Urinary bladder (tissue), 4 donors: ENCODE results near the gene SVIL. TPM values are rescaled to one million over a fixed set of nuclear protein-coding genes. Genes with fewer than 3 reads are reported as not detected.

ENCODE experiments used
- DNase-seq: peaks from one replicate; pipeline ENCODE4 v3.0.0-alpha.2; 2015; ENCODE audit errors: extremely low spot score
- H3K27ac ChIP-seq: one replicate; pipeline ENCODE4 v1.5.1; 2013; ENCODE audit warnings: low read depth, mild to moderate bottlenecking, moderate library complexity
- H3K36me3 ChIP-seq: one replicate; pipeline ENCODE4 v1.6.1; 2013; ENCODE audit warnings: mild to moderate bottlenecking, moderate library complexity; ENCODE audit not compliant: insufficient read depth
- H3K4me1 ChIP-seq: one replicate; pipeline ENCODE4 v1.6.1; 2013; ENCODE audit warnings: mild to moderate bottlenecking, moderate library complexity; ENCODE audit not compliant: insufficient read depth
- H3K4me3 ChIP-seq: one replicate; pipeline ENCODE4 v1.5.1; 2013; ENCODE audit warnings: low read depth, low read length
- WGBS: extraction: QIAGEN DNeasy Blood & Tissue Kit; methylation state at CpG from one replicate; pipeline ENCODE4 v1.1.7; 2013; 5-methylcytosine and 5-hydroxymethylcytosine counted together
- polyA plus RNA-seq: library from polyadenylated mRNA; stranded (reverse); fragments of 200-250 nt; gene quantifications from one replicate; pipeline ENCODE4 v1.2.3, GENCODE V29; 2013
- total RNA-seq: library from RNA; depleted of rRNA; stranded (reverse); fragments of >200 nt; gene quantifications from one replicate; pipeline ENCODE4 v1.2.3, GENCODE V29; 2014
- donor health status: healthy with polysubstance abuse.
- donor health status: healthy.

The SVIL gene
- total and polyA plus RNA-seq, 2 donors = 176 to 552 TPM

GRCh38 chr10:29663718-29664117 lies 28.9 kb upstream of the SVIL start:
- WGBS = 79% methylated on average over 8 of the region's 8 CpGs
- Histone ChIP-seq H3K36me3 (no peaks in the 10 kb centered on the region), H3K4me1 (no peaks in the 10 kb centered on the region), H3K4me3 (no peak overlapping the region), H3K27ac (no peak overlapping the region)
- DNase-seq = no peak

- Histone ChIP-seq H3K4me1 (no peaks in the 10 kb centered on the region), H3K27ac (peak overlapping the region; percentile 26), H3K36me3 (no peaks in the 10 kb centered on the region), H3K4me3 (no peak overlapping the region)
- WGBS = 17% methylated on average over 10 of the region's 10 CpGs
- DNase-seq = no peak
These were observed 24.5 kb upstream of the SVIL start for GRCh38 chr10:29658984-29659965.

- WGBS = 78% methylated on average over 9 of the region's 9 CpGs
- DNase-seq = no peak
- no peak overlapping the region for H3K27ac ChIP-seq
- H3K36me3 ChIP-seq = no peaks in the 10 kb centered on the region
- no peaks in the 10 kb centered on the region for H3K4me1 ChIP-seq
- H3K4me3 ChIP-seq = no peak overlapping the region
These were observed 23.0 kb upstream of the SVIL start for GRCh38 chr10:29657719-29658274.

- Histone ChIP-seq H3K27ac (no peak overlapping the region), H3K36me3 (no peaks in the 10 kb centered on the region)
These were observed 21.8 kb upstream of the SVIL start for GRCh38 chr10:29656451-29656992.

GRCh38 chr10:29652192-29652591 lies 17.4 kb upstream of the SVIL start:
- no peak overlapping the region for H3K27ac ChIP-seq
- no peaks in the 10 kb centered on the region for H3K4me1 ChIP-seq
- no peak overlapping the region for H3K4me3 ChIP-seq
- H3K36me3 ChIP-seq = no peaks in the 10 kb centered on the region
- no peak for DNase-seq
- 96% methylated on average over 2 of the region's 2 CpGs for whole genome bisulfite sequencing

More at GRCh38 chr10:29656451-29656992, 21.8 kb upstream of the SVIL start:
- Histone ChIP-seq H3K4me1 (no peaks in the 10 kb centered on the region), H3K4me3 (no peak overlapping the region)
- DNase-seq = no peak
- 88% methylated on average over 2 of the region's 2 CpGs for WGBS

GRCh38 chr10:29651767-29652166 lies 17.0 kb upstream of the SVIL start:
- Histone ChIP-seq H3K27ac (no peak overlapping the region), H3K4me1 (no peaks in the 10 kb centered on the region), H3K4me3 (no peak overlapping the region), H3K36me3 (no peaks in the 10 kb centered on the region)
- no peak for DNase-seq
- 88% methylated on average over 3 of the region's 3 CpGs for WGBS

GRCh38 chr10:29650552-29650944 lies 15.8 kb upstream of the SVIL start:
- 98% methylated on average over 1 of the region's 1 CpG for WGBS
- Histone ChIP-seq H3K36me3 (no peaks in the 10 kb centered on the region), H3K27ac (no peak overlapping the region), H3K4me3 (no peak overlapping the region), H3K4me1 (no peaks in the 10 kb centered on the region)
- no peak for DNase-seq

- WGBS = 81% methylated on average over 7 of the region's 7 CpGs
- Histone ChIP-seq H3K4me1 (no peaks in the 10 kb centered on the region), H3K4me3 (no peak overlapping the region), H3K36me3 (no peaks in the 10 kb centered on the region), H3K27ac (no peak overlapping the region)
- no peak for DNase-seq
These were observed 15.1 kb upstream of the SVIL start for GRCh38 chr10:29649561-29650551.

- no peaks in the 10 kb centered on the region for H3K36me3 ChIP-seq
- H3K4me1 ChIP-seq = no peaks in the 10 kb centered on the region
- WGBS = 75% methylated on average over 1 of the region's 1 CpG
- no peak for DNase-seq
- no peak overlapping the region for H3K4me3 ChIP-seq
- H3K27ac ChIP-seq = no peak overlapping the region
These were observed 14.2 kb upstream of the SVIL start for GRCh38 chr10:29648983-29649268.

- no peak for DNase-seq
- H3K36me3 ChIP-seq = no peaks in the 10 kb centered on the region
- no peak overlapping the region for H3K27ac ChIP-seq
- no peaks in the 10 kb centered on the region for H3K4me1 ChIP-seq
- no peak overlapping the region for H3K4me3 ChIP-seq
- 36% methylated on average over 9 of the region's 9 CpGs for WGBS
These were observed 13.6 kb upstream of the SVIL start for GRCh38 chr10:29648114-29648982.

GRCh38 chr10:29647478-29647877 lies 12.7 kb upstream of the SVIL start:
- H3K27ac ChIP-seq = no peak overlapping the region
- H3K4me3 ChIP-seq = no peak overlapping the region
- no peak for DNase-seq
- no peaks in the 10 kb centered on the region for H3K36me3 ChIP-seq
- no peaks in the 10 kb centered on the region for H3K4me1 ChIP-seq
- 32% methylated on average over 5 of the region's 5 CpGs for WGBS

- Histone ChIP-seq H3K36me3 (no peaks in the 10 kb centered on the region), H3K27ac (peak overlapping the region; percentile 6), H3K4me3 (no peak overlapping the region), H3K4me1 (no peaks in the 10 kb centered on the region)
- 25% methylated on average over 3 of the region's 3 CpGs for WGBS
- peak; percentile 75 for DNase-seq
These were observed 12.2 kb upstream of the SVIL start for GRCh38 chr10:29646960-29647461.
